Ishikawa (cell line): Measurements from ENCODE around the gene RAET1L.

Source experiments
- CREB1 ChIP-seq: IDR thresholded peaks from 2 replicates; pipeline ENCODE4 v1.6.1; 2012; ENCODE audit warnings: low read depth
- EP300 ChIP-seq: IDR thresholded peaks from 2 replicates; pipeline ENCODE4 v1.6.1; 2012; ENCODE audit warnings: borderline replicate concordance
- MAX ChIP-seq: IDR thresholded peaks from 2 replicates; pipeline ENCODE4 v1.6.1; 2012
- NFIC ChIP-seq: IDR thresholded peaks from 2 replicates; pipeline ENCODE4 v1.6.1; 2012
- RAD21 ChIP-seq: IDR thresholded peaks from 2 replicates; pipeline ENCODE4 v1.6.1; 2012; ENCODE audit warnings: low read depth
- REST ChIP-seq: IDR thresholded peaks from 2 replicates; pipeline ENCODE4 v1.6.1; 2012; ENCODE audit warnings: low read depth, mild to moderate bottlenecking
- TAF1 ChIP-seq: IDR thresholded peaks from 2 replicates; pipeline ENCODE4 v1.6.1; 2012; ENCODE audit warnings: low read depth, mild to moderate bottlenecking
- USF1 ChIP-seq: IDR thresholded peaks from 2 replicates; pipeline ENCODE4 v1.6.1; 2012
- YY1 ChIP-seq: IDR thresholded peaks from 2 replicates; pipeline ENCODE4 v1.6.1; 2012; ENCODE audit warnings: low read depth
- ZBTB7A ChIP-seq: IDR thresholded peaks from 2 replicates; pipeline ENCODE4 v1.6.1; 2012; ENCODE audit warnings: low read depth

- TF ChIP-seq EP300, result no peak
- TF ChIP-seq TAF1, result no peak
- no peak for TF ChIP-seq MAX
- TF ChIP-seq REST, result no peak
- no peak for TF ChIP-seq RAD21
- no peak for TF ChIP-seq CREB1
- no peak for TF ChIP-seq USF1
- no peak for TF ChIP-seq NFIC
- no peak for TF ChIP-seq ZBTB7A
- TF ChIP-seq YY1, result no peak
Measured at GRCh38 chr6:149969635-149970034, 55.7 kb downstream of the RAET1L start.
